ENCODE data around the gene PRKCE. TPM values are rescaled to one million over a fixed set of nuclear protein-coding genes. Genes with fewer than 3 reads are reported as not detected.

Gene PRKCE
- polyA plus RNA-seq, 1 of the 3 experiments (the other 2 are of a cell fraction): 16.3 TPM

GRCh38 chr2:46126571-46126970 lies 475.1 kb downstream of the PRKCE start:
- Histone ChIP-seq H4K20me1 (ENCODE audit: insufficient read depth) (no peaks in the 10 kb centered on the region), H3K27me3 (ENCODE audit: insufficient read depth) (no peaks in the 10 kb centered on the region), H2AFZ (ENCODE audit: low read depth) (no peak overlapping the region), H3K9me3 (no peaks in the 10 kb centered on the region), H3K4me3 (ENCODE audit: low read depth in 2 of 2, low read length in 1 of 2) (no peak overlapping the region), H3K9ac (no peak overlapping the region), H3F3A (replicated peaks; ENCODE audit: insufficient read depth) (no peaks in the 10 kb centered on the region), H3K4me1 (ENCODE audit: control insufficient read depth in 1 of 2, insufficient read depth in 2 of 2, low read depth in 1 of 2, low read length in 1 of 2) (peaks cover 0 to 3% of the 10 kb centered on the region in 2 experiments; a peak in 1 of 4 replicates), H3K27ac (ENCODE audit: low read depth in 2 of 2, low read length in 1 of 2) (no peak overlapping the region), H3K79me2 (ENCODE audit: insufficient read depth) (no peaks in the 10 kb centered on the region; the same call in 1 of the 2 replicates), H3K36me3 (replicated peaks in 1 of 2; ENCODE audit: control insufficient read depth in 1 of 2, insufficient read depth in 2 of 2, low read length in 1 of 2) (peaks cover 0 to 7% of the 10 kb centered on the region in 2 experiments), H3K9me2 (no peaks in the 10 kb centered on the region), H3K4me2 (no peak overlapping the region)
- WGBS (ENCODE audit: low lambda C conversion rate): 96% methylated on average over 4 of the region's 4 CpGs
- POLR2A ChIA-PET: no interaction called here
- TF ChIP-seq, protein P1, sequence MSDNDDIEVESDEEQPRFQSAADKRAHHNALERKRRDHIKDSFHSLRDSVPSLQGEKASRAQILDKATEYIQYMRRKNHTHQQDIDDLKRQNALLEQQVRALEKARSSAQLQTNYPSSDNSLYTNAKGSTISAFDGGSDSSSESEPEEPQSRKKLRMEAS (IDR thresholded peaks at IDR 0.05; ENCODE audit: low read depth): no peak
- TF ChIP-seq FOXJ3 (CRISPR knock-in tag; IDR thresholded peaks at IDR 0.05) (no peak), MXI1 (IDR thresholded peaks at IDR 0.05; ENCODE audit: low read depth, low read length) (no peak), JUND (IDR thresholded peaks at IDR 0.05) (no peak), CHD2 (IDR thresholded peaks at IDR 0.05; ENCODE audit: low read length, partially characterized antibody) (no peak)
- TF ChIP-seq, protein P2, sequence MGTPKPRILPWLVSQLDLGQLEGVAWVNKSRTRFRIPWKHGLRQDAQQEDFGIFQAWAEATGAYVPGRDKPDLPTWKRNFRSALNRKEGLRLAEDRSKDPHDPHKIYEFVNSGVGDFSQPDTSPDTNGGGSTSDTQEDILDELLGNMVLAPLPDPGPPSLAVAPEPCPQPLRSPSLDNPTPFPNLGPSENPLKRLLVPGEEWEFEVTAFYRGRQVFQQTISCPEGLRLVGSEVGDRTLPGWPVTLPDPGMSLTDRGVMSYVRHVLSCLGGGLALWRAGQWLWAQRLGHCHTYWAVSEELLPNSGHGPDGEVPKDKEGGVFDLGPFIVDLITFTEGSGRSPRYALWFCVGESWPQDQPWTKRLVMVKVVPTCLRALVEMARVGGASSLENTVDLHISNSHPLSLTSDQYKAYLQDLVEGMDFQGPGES (IDR thresholded peaks at IDR 0.05; ENCODE audit: low read depth, low read length): no peak
- CTCF ChIA-PET: interaction anchor here (1.5 to 2.7 kb wide), 3 partner anchors 10 to 239 kb away, joined by 5 to 8 read pairs (median 6); no protein-coding TSS in a partner anchor
- no peak for DNase-seq

DNA sequence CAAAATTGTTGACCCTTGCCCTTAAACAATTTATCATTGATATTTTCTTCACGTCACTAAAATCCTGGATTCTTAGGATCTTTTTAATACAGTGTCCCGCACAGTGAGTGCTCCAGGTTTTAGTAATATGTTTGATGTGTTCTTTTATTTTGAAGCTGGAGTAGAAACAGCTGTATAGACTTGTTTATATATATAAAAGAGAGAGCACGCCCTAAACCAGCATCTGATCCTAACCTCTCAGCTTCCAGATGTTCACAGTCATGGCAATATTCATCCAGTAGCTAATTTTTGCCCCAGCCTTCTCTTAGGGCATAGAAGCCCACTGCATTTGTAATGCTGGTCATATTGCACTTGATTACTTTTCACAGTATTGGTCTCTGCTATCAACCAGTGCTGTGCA lies 475.7 kb downstream of the PRKCE start:
- no peak for DNase-seq
- H3F3A ChIP-seq (replicated peaks; ENCODE audit: insufficient read depth): no peaks in the 10 kb centered on the region
- no peak overlapping the region for H2AFZ ChIP-seq (ENCODE audit: low read depth)
- no peak overlapping the region for H3K4me2 ChIP-seq
- 95% methylated on average over 3 of the region's 3 CpGs for WGBS (ENCODE audit: low lambda C conversion rate)
- no peaks in the 10 kb centered on the region for H3K9me3 ChIP-seq
- no peak overlapping the region for H3K9ac ChIP-seq
- no peaks in the 10 kb centered on the region for H3K27me3 ChIP-seq (ENCODE audit: insufficient read depth)
- ChIA-PET CTCF (interaction anchor here (0.8 to 2.7 kb wide), 4 partner anchors 11 to 239 kb away, joined by 3 to 8 read pairs (median 6); no protein-coding TSS in a partner anchor), POLR2A (no interaction called here)
- no peaks in the 10 kb centered on the region; the same call in 1 of the 2 replicates for H3K79me2 ChIP-seq (ENCODE audit: insufficient read depth)
- no peak overlapping the region for H3K27ac ChIP-seq (ENCODE audit: low read depth in 2 of 2, low read length in 1 of 2)
- no peaks in the 10 kb centered on the region for H3K9me2 ChIP-seq
- H4K20me1 ChIP-seq (ENCODE audit: insufficient read depth): no peaks in the 10 kb centered on the region
- H3K4me3 ChIP-seq (ENCODE audit: low read depth in 2 of 2, low read length in 1 of 2): no peak overlapping the region
- peaks cover 0 to 8% of the 10 kb centered on the region in 2 experiments for H3K36me3 ChIP-seq (replicated peaks in 1 of 2; ENCODE audit: control insufficient read depth in 1 of 2, insufficient read depth in 2 of 2, low read length in 1 of 2)
- peaks cover 0 to 3% of the 10 kb centered on the region in 2 experiments; a peak in 1 of 4 replicates for H3K4me1 ChIP-seq (ENCODE audit: control insufficient read depth in 1 of 2, insufficient read depth in 2 of 2, low read depth in 1 of 2, low read length in 1 of 2)
- TF ChIP-seq NFIC (IDR thresholded peaks at IDR 0.05; ENCODE audit: borderline replicate concordance) (no peak), MEF2A (IDR thresholded peaks at IDR 0.05; ENCODE audit: borderline replicate concordance, low read depth) (no peak), SIN3A (IDR thresholded peaks at IDR 0.05; ENCODE audit: borderline replicate concordance, low read depth, low read length) (no peak), MXI1 (IDR thresholded peaks at IDR 0.05; ENCODE audit: low read depth, low read length) (no peak), EP300 (IDR thresholded peaks at IDR 0.05; ENCODE audit: borderline replicate concordance in 1 of 2, low read depth in 1 of 2, low read length in 1 of 2) (no peak), FOXJ3 (CRISPR knock-in tag; IDR thresholded peaks at IDR 0.05) (no peak), TEAD4 (IDR thresholded peaks at IDR 0.05; ENCODE audit: borderline replicate concordance, insufficient read depth) (no peak)
- TF ChIP-seq, protein P1 (IDR thresholded peaks at IDR 0.05; ENCODE audit: low read depth): no peak

All from SK-N-SH (cell line).